Gastrocnemius medialis (tissue), 4 donors: ENCODE measurements around the gene CACNA1A.

Experiments used
- CTCF ChIP-seq, 5 experiments: fragments of 450-650 bp in 3 of 5; fragments of 200-600 bp in 2 of 5; sonication (generic) in 2 of 5; IDR thresholded peaks in 4 of 5; conservative IDR thresholded peaks in 1 of 5; 1 replicate in 4 of 5; 2 replicates in 1 of 5; pipeline ENCODE4 v1.5.1; 2016 to 2019; ENCODE audit warnings: antibody characterized with exemption in 5 of 5, mild to moderate bottlenecking in 3 of 5, moderate library complexity in 3 of 5
- POLR2A ChIP-seq, 2 donors: fragments of 450-650 bp; IDR thresholded peaks; one replicate each; pipeline ENCODE4 v1.6.1; 2017; ENCODE audit warnings: antibody characterized with exemption in 2 of 2, mild to moderate bottlenecking in 2 of 2, moderate library complexity in 2 of 2

GRCh38 chr19:13507053-13507611 lies 853 bp upstream of the CACNA1A start:
- TF ChIP-seq CTCF (IDR thresholded peaks at IDR 0.05 in 4 of 5, conservative IDR thresholded peaks at IDR 0.05 in 1 of 5) (no peak), POLR2A (IDR thresholded peaks at IDR 0.05) (no peak)
